DOHH2 (cell line): ENCODE results near the gene HSD11B1.

Experiments
- CTCF ChIP-seq: fragments of 200-600 bp; sonication (generic); IDR thresholded peaks from one replicate; pipeline ENCODE4 v1.5.1; 2014; ENCODE audit warnings: antibody characterized with exemption, mild to moderate bottlenecking, low read depth, low read length; ENCODE audit not compliant: poor library complexity, severe bottlenecking
- EZH2phosphoT487 ChIP-seq: fragments of 200-600 bp; sonication (generic); IDR thresholded peaks from 2 replicates; pipeline ENCODE4 v1.6.1; 2017; ENCODE audit warnings: borderline replicate concordance, mild to moderate bottlenecking, antibody characterized with exemption, low read length, moderate library complexity, mixed read lengths

- no peak for TF ChIP-seq CTCF
- TF ChIP-seq EZH2phosphoT487: no peak
These were observed 33.6 kb downstream of the HSD11B1 start for GRCh38 chr1:209738270-209738669.
